ENCODE data around the gene EYA3.

The EYA3 gene

DNA sequence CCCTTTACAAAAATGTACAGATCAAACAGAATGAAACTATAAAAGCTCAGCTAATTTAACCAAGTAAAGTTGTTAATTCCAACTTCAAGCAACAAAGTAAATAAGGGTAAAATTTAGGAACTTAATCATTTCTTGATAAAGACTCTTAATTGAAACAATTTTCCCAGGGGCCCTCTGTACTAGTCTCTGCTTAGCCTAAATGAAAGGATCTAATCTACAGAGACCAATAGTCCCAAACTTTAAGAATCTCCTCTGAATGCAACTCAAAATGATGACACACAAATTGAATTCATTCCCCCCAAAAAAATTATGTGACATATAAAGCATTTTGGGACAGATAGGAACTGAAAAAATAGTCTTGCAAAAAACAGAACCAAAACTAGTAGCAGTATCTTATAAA, 16.6 kb downstream of the EYA3 start:
- no peaks in the 10 kb centered on the region for H3K9me3 Mint-ChIP-seq
- H3K36me3 Mint-ChIP-seq (ENCODE audit: low read depth), result peaks cover 8% of the 10 kb centered on the region
- no peak overlapping the region for H3K4me3 Mint-ChIP-seq
- H3K27ac Mint-ChIP-seq, result no peak overlapping the region
- no peak for DNase-seq (ENCODE audit: low spot score)
- H3K4me1 Mint-ChIP-seq (ENCODE audit: low read depth), result peaks cover 14% of the 10 kb centered on the region
- H3K27me3 Mint-ChIP-seq (ENCODE audit: low read depth), result no peaks in the 10 kb centered on the region

DNA sequence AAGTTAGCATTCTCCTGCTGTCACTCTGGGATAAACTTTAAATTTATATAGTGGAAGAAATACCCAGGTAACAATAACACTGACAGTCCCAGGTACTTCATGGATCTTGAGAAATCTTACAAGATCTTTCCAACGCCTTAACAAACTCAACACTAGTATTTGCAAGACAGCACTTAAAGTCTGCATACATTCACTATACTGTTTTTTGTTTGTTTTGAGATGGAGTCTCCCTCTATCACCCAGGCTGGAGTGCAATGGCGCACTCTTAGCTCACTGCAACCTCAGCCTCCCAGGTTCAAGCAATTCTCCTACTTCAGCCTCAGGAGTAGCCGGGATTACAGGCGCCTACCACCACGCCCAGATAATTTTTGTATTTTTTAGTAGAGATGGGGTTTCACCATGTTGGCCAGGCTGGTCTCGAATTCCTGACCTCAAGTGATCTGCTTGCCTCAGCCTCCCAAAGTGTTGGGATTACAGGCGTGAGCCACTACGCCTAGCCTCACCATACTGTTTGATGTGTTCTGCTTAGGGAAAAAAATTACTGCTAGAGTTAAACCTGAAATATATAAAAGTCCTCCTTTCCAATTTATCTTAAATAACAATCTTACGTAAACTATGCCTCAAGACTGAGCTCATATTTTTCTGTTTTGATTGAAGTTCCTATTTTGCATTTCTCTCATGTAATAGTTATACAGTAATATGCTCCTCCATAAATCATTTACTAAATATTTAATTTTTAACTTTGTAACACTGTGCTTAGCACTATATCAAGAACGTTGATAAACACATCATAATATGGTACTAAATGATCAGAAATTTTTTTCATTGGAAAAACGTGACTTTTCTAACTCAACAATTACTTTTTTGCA, 17.5 kb downstream of the EYA3 start:
- H3K27me3 Mint-ChIP-seq (ENCODE audit: low read depth), result no peaks in the 10 kb centered on the region
- peaks cover 15% of the 10 kb centered on the region for H3K4me1 Mint-ChIP-seq (ENCODE audit: low read depth)
- DNase-seq (ENCODE audit: low spot score), result no peak
- H3K4me3 Mint-ChIP-seq, result no peak overlapping the region
- peaks cover 7% of the 10 kb centered on the region for H3K36me3 Mint-ChIP-seq (ENCODE audit: low read depth)
- no peaks in the 10 kb centered on the region for H3K9me3 Mint-ChIP-seq
- H3K27ac Mint-ChIP-seq, result no peak overlapping the region

DNA sequence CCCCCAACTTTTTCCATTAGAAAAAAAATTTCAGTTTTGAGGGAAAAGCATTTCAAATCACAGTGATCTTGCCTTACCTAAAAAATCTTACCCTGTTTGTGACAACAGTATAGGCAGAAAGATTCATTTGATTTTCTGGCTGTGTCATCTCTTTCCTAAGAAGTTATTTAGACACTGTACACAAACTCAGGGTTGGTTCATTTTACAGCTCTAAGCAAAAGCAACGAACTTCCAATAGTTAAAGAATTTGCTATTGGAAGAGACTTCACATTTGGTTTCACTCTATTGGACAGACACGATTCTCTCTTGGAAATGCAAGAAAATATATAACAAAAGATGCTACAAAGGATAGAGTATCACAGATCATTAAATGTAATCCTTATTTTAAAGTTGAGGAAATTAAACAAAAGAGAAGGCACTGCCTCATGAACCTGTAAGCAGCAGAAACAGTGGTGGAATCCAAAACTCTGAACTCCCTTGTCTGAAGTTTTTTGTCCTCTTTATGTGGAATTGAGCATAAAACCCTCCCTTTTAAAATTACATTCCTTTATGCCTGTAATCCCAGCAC, 20.8 kb downstream of the EYA3 start:
- no peaks in the 10 kb centered on the region for H3K9me3 Mint-ChIP-seq

DNA sequence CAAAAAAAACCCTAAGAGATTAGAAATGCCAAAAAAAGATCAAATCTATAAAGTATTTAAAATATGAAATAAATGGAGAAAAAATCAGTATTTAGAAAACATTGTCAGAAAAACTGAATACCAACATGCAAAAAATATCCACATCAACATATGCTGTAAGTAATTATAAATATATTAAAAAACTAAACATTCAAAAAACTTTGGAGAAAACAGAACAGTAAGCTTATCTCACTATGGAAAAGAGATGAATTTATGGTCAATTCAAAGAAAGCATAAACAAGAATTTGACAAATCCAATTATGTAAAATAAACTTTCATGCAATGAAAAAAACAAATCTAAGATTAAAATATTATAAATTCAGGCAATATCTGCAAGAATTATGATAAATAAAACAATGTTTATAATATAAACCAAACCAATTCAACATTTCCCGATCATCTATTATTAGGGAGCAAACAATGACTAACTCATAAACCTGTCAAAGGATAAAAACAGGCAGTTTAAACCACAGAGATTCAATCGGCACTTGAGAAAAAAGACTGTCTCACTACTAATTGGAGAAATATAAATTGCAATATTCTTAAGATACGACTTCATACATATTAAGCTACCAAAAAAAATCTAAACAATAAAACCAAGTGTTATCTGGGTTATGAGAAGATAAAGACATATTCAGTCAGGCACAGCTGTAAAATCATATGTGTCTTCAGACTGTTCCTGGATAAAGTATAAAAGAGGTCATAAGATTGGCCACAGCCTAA, 21.8 kb downstream of the EYA3 start:
- no peak overlapping the region for H3K27ac Mint-ChIP-seq
- DNase-seq (ENCODE audit: low spot score), result no peak
- no peaks in the 10 kb centered on the region for H3K27me3 Mint-ChIP-seq (ENCODE audit: low read depth)
- no peak overlapping the region for H3K4me3 Mint-ChIP-seq
- H3K4me1 Mint-ChIP-seq (ENCODE audit: low read depth), result peaks cover 6% of the 10 kb centered on the region
- peaks cover 6% of the 10 kb centered on the region for H3K36me3 Mint-ChIP-seq (ENCODE audit: low read depth)
- no peaks in the 10 kb centered on the region for H3K9me3 Mint-ChIP-seq

More for the DNA sequence above, 20.8 kb downstream of the EYA3 start:
- Mint-ChIP-seq H3K4me3 (no peak overlapping the region), H3K27me3 (ENCODE audit: low read depth) (no peaks in the 10 kb centered on the region), H3K4me1 (ENCODE audit: low read depth) (peaks cover 6% of the 10 kb centered on the region), H3K27ac (no peak overlapping the region), H3K36me3 (ENCODE audit: low read depth) (peaks cover 6% of the 10 kb centered on the region)
- no peak for DNase-seq (ENCODE audit: low spot score)

DNA sequence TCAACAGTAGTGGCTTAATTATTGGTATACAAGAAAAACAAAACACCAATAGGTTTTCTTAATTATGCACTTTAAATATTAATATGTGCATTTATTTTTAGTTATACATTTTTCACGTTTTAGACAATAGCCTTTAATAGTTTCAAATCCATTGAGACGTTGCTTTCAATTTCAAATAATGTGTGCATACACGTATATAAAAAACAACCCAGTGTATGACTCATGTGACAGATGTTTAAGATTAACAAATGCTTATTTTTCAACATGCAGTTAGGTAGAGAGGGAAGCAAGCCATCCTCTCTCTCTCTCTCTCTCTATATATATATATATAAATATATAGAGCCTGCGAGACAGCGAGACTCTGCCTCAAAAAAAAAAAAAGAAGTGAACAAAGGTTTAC, 24.3 kb downstream of the EYA3 start:
- no peak overlapping the region for H3K4me3 Mint-ChIP-seq
- no peaks in the 10 kb centered on the region for H3K9me3 Mint-ChIP-seq
- H3K27ac Mint-ChIP-seq, result no peak overlapping the region
- no peak for DNase-seq (ENCODE audit: low spot score)
- no peaks in the 10 kb centered on the region for H3K27me3 Mint-ChIP-seq (ENCODE audit: low read depth)
- peaks cover 7% of the 10 kb centered on the region for H3K36me3 Mint-ChIP-seq (ENCODE audit: low read depth)
- peaks cover 13% of the 10 kb centered on the region for H3K4me1 Mint-ChIP-seq (ENCODE audit: low read depth)

DNA sequence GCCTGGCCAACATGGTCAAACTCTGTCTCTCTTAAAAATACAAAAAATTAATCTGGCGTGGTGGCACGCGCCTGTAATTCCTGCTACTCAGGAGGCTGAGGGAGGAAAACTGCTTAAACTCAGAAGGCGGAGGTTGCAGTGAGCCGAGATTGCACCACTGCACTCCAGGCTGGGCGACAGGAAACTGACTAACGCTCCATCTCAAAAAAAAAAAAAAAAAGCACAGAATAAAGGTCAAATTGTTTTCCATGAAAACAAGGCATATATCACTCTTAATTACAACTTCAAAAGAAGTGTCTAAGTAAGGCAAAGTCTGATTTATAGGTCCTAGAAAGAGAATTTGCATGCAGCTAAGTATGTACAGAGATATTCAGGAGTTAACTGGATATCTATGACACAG, 25.6 kb downstream of the EYA3 start:
- H3K27ac Mint-ChIP-seq, result no peak overlapping the region
- no peak for DNase-seq (ENCODE audit: low spot score)
- peaks cover 16% of the 10 kb centered on the region for H3K4me1 Mint-ChIP-seq (ENCODE audit: low read depth)
- H3K9me3 Mint-ChIP-seq, result no peaks in the 10 kb centered on the region
- H3K36me3 Mint-ChIP-seq (ENCODE audit: low read depth), result peaks cover 7% of the 10 kb centered on the region
- H3K27me3 Mint-ChIP-seq (ENCODE audit: low read depth), result no peaks in the 10 kb centered on the region
- no peak overlapping the region for H3K4me3 Mint-ChIP-seq

DNA sequence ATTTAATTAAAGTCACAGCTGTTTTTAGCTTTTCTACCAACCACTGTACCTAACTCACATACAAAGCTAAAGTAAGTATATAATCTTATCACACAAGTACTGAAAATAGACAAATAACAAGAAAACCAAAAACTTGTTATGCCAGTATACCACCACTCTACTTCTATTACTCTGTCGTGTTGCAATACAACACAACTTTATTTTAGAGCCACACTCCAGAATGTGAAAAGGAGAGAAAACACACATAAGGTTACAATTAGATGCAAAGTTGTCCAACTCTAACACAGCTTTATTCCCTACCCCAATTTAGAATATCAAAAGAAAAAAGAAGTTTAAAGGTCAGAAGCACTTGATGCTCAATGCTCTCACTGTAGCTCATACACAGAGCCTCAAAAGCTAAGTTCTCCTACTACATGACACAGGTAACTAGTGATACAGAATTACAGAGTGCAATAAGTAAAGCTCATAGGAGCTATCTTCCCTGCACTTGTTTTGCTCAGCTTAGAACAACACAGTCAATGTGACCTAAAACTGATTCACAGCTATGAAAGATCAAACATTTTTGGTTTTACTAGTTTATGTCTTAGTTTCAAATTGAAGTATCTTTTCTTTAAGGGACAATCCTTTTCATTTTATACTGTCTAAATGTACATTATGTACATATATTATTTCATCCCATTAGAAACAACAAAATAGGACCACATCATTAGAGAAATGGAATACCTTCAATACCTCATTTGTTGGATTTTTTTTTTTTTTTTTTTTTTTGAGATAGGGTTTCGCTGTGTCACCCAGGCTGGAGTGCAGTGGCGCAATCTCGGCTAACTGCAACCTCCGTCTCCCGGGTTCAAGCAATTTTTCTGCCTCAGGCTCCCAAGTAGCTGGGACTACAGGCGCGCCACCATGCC, 29.2 kb downstream of the EYA3 start:
- Mint-ChIP-seq H3K27me3 (ENCODE audit: low read depth) (no peaks in the 10 kb centered on the region), H3K36me3 (ENCODE audit: low read depth) (peaks cover 14% of the 10 kb centered on the region), H3K27ac (no peak overlapping the region), H3K4me1 (ENCODE audit: low read depth) (peaks cover 30% of the 10 kb centered on the region), H3K4me3 (no peak overlapping the region), H3K9me3 (no peaks in the 10 kb centered on the region)
- no peak for DNase-seq (ENCODE audit: low spot score)

DNA sequence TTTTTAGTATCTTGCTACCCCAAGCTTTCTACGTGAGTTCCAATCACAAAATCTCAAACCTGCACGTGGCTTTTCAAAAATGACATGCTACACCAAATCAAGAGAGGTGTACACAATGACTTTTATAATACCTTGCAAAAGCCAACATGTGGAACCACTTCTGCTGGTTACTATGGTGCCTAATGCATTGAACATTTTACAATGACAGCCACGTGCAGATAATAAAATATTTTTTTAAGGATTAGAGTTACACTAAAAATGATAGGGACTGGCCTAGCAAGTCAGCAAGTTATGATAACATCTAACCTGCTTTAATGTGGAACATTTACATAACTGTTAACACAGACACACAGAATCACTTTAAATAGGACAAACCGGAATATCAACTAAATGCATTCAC, 30.2 kb downstream of the EYA3 start:
- no peak overlapping the region for H3K4me3 Mint-ChIP-seq
- no peaks in the 10 kb centered on the region for H3K27me3 Mint-ChIP-seq (ENCODE audit: low read depth)
- H3K9me3 Mint-ChIP-seq, result no peaks in the 10 kb centered on the region
- peaks cover 12% of the 10 kb centered on the region for H3K36me3 Mint-ChIP-seq (ENCODE audit: low read depth)
- DNase-seq (ENCODE audit: low spot score), result no peak
- no peak overlapping the region for H3K27ac Mint-ChIP-seq
- H3K4me1 Mint-ChIP-seq (ENCODE audit: low read depth), result peaks cover 27% of the 10 kb centered on the region

DNA sequence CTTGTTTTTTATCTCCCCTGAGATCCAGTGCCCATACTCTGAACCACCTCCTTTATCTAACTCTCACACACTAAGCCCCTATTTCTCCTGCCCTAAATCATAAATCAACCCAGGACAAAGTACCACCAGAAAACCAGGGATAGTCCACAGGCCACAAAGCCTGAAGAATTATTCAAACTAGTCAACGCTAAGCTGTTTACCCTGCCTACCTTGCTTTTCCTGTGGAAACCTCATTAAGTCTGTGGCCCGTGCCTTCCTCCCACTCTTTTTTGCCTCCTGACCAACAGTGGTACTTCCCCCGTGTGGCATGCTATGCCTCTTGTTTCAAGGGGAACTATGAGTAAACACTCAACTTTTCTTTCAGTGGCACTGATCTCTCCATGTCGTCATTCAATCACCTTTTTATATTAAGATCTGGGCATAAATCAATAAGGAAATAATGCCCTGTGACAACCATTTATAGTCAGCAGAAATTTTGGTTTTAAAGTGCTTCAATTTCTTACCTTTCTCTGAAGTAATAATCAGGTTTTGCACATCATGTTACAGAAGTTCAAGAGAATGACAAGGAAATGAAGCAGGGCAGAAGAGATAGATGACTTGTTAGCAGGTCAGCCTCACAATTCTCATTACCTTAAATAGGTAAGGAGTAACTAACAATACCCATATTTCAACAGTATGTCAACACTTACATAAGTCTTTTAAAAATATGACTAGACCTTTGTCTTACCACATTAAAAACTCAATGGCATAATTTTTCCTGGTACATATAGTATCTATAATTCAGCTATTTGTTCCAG, 32.1 kb downstream of the EYA3 start:
- H3K27ac Mint-ChIP-seq, result peak overlapping the region; percentile 46
- peak overlapping the region; percentile 29 for H3K4me3 Mint-ChIP-seq
- peaks cover 27% of the 10 kb centered on the region for H3K4me1 Mint-ChIP-seq (ENCODE audit: low read depth)
- H3K27me3 Mint-ChIP-seq (ENCODE audit: low read depth), result no peaks in the 10 kb centered on the region
- no peaks in the 10 kb centered on the region for H3K9me3 Mint-ChIP-seq
- H3K36me3 Mint-ChIP-seq (ENCODE audit: low read depth), result peaks cover 13% of the 10 kb centered on the region
- peak; percentile 79 for DNase-seq (ENCODE audit: low spot score)

DNA sequence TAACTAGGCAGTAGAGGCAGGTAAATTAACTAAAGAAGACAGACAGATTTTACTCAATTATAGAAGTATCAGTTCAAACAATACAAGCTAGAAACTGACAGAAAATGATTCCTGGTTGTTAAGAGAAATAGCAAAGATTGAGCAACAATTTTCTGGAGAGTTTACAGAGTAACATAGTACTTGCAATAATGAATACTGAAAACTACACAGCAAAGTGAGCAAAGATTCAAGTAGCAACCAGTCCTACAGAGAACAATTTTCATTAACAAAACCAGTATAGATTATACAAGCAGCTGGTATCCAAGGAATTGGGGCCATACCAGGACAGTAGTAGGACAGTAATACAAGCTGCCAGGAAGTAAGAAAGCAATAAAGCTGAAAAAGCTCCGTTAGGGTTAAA, 37.6 kb downstream of the EYA3 start:
- no peak overlapping the region for H3K4me3 Mint-ChIP-seq
- peaks cover 20% of the 10 kb centered on the region for H3K36me3 Mint-ChIP-seq (ENCODE audit: low read depth)
- H3K27me3 Mint-ChIP-seq (ENCODE audit: low read depth), result no peaks in the 10 kb centered on the region
- H3K27ac Mint-ChIP-seq, result no peak overlapping the region
- peaks cover 6% of the 10 kb centered on the region for H3K4me1 Mint-ChIP-seq (ENCODE audit: low read depth)
- H3K9me3 Mint-ChIP-seq, result no peaks in the 10 kb centered on the region
- DNase-seq (ENCODE audit: low spot score), result no peak

DNA sequence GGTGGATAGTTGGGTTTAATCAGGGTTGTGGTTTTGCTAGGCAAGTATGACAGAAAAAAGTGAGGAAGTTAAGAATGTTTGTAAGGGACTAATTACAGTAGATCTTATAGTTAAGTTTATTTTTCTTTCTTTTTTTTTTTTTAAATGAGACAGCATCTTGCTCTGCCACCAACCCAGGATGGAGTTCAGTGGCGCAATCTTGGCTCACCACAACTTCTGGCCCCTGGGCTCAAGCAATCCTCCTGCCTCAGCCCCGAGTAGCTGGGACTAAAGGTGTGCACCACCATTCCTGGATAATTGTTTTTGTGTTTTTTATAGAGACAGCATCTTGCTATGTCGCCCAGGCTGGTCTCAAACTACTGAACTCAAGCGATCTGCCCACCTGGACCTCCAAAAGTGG, 41.7 kb downstream of the EYA3 start:
- DNase-seq (ENCODE audit: low spot score), result no peak
- no peak overlapping the region for H3K27ac Mint-ChIP-seq
- no peak overlapping the region for H3K4me3 Mint-ChIP-seq
- no peaks in the 10 kb centered on the region for H3K9me3 Mint-ChIP-seq
- peaks cover 22% of the 10 kb centered on the region for H3K36me3 Mint-ChIP-seq (ENCODE audit: low read depth)
- H3K27me3 Mint-ChIP-seq (ENCODE audit: low read depth), result no peaks in the 10 kb centered on the region
- no peaks in the 10 kb centered on the region for H3K4me1 Mint-ChIP-seq (ENCODE audit: low read depth)

DNA sequence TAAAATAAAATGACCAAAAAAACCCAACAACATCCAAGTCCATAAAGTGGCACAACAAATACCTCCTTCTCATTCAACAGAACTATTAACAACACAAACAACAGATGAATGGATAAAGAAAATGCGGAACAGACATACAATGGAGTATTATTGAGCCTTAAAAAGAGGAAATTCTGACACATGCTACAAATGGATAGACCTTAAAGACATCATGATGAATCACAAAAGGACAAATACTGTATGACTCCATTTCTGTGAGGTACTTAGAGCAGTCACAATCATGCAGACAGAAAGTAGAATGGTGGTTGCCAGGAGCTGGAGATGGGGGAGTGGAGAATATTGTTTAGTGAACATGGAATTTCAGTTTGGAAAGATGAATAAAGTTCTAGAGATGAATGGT, 42.6 kb downstream of the EYA3 start:
- H3K4me3 Mint-ChIP-seq, result no peak overlapping the region
- H3K27me3 Mint-ChIP-seq (ENCODE audit: low read depth), result no peaks in the 10 kb centered on the region
- peaks cover 20% of the 10 kb centered on the region for H3K36me3 Mint-ChIP-seq (ENCODE audit: low read depth)
- H3K27ac Mint-ChIP-seq, result no peak overlapping the region
- no peak for DNase-seq (ENCODE audit: low spot score)
- no peaks in the 10 kb centered on the region for H3K4me1 Mint-ChIP-seq (ENCODE audit: low read depth)
- no peaks in the 10 kb centered on the region for H3K9me3 Mint-ChIP-seq

DNA sequence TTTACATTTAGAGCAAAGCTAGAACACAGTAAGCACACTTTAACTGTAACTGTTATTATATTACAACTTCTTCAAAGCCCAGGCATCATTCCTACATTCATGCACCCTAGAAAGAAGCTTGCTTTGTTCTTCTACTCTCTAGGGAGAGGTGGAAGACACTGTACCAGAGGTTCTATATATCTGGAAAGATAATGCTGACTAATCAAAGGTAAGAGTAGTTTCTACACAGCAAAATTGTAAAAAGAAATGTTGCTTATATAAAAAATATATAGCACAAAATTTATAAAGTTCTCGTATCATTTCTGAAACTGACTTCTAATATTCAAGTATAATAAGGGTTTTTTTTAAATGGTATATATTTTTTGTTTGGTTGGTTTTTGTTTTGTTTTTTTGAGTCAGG, 44.0 kb downstream of the EYA3 start:
- DNase-seq (ENCODE audit: low spot score), result no peak
- no peak overlapping the region for H3K27ac Mint-ChIP-seq
- no peak overlapping the region for H3K4me3 Mint-ChIP-seq
- H3K4me1 Mint-ChIP-seq (ENCODE audit: low read depth), result no peaks in the 10 kb centered on the region
- no peaks in the 10 kb centered on the region for H3K27me3 Mint-ChIP-seq (ENCODE audit: low read depth)
- peaks cover 25% of the 10 kb centered on the region for H3K36me3 Mint-ChIP-seq (ENCODE audit: low read depth)
- no peaks in the 10 kb centered on the region for H3K9me3 Mint-ChIP-seq

Data from T-helper 2 cell treated with Interferon-gamma antibody and Interleukin-4, amounts not matched to agents 5 μg/mL and 100 μg/mL, for 36 hours (primary cell).